MV-4-11 (cell line): ENCODE measurements around the gene TXN.
A peak's percentile ranks its signal among the peaks of the same experiment; 100 is the strongest.

Experiments used
- DNase-seq: peaks from one replicate; lab custom pipeline; 2025; lab: John Stamatoyannopoulos, UW

Gene TXN

GRCh38 chr9:110256380-110257096, at the start of gene TXN:
TXN (minus strand) TSS chr9:110256507; CDS start chr9:110256435, 72 bp downstream.
- peak; percentile 92 for DNase-seq

DNA sequence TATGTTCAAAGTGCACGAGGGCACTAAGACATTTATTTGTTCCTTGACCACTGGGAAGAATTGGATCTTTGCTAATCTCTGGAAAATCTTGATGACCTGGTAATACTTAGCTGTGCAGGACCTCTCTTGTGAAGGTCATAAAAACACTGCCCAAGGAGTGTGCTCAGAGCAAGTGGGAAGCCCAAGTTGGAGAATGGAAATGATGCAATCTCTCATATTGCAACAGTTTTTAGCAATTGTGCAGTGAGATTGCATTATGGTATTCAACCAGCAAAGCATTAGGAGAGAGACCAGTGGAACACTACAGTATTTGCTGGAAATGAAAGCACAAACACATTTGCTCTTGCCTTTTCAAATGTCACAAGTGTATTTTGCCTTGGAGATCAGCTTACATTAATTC, 46.8 kb upstream of the TXN start:
- peak; percentile 86 for DNase-seq

DNA sequence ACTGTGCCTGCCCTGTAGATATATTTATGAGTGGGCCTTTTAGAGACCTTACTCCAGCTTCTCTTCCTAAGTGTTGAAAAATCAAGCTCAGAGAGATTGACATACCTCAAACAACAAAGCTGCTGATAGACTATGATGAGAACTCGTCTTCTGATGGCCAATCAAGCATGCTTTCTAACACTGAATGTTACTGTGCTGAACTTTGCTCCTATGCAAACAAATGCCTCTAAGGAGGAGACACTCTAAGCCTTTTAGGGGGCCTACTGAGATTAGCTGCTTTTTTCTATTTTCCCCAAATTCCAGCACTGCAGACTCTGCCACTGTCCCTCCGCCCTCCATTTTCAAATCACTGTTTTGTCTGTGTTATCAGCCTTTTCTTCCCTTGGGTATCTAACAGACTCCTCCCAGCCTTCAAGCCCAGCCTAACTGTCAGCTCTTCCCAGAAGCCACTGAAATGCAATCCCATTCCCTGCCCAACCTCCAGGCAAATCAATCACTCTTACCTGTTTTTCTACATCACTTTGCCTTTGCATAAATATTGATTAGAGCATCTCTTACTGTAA, 41.8 kb upstream of the TXN start:
- no peak for DNase-seq

GRCh38 chr9:110293248-110293647, 36.9 kb upstream of the TXN start:
- no peak for DNase-seq

DNA sequence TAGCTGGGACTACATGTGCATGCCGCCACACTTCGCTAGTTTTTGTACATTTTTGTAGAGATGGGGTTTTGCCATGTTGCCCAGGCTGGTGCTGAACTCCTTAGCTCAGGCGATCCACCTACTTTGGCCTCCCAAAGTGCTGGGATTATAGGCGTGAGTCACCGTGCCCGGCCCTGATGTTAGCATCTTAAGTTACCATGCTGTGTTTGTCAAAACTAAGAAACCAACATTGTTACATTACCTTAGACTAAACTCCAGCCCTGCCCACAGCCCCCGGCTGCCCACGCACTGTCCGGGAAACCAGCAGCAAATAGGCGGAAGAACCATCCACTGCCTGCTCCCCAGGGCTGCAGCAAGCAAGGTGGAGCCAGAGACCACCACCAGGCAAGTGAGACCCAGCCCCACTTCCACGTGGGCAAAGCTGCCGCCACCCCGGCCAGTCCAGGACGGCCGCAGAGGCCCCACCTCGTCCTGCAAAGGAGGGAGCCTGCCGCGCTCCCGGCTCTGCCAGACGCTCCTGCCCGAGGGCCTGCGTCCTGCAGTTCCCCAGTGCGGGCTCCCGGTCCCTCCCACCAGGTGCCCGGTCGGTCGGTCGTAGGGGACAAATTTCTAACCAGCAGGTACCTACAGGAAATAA, 35.7 kb upstream of the TXN start:
- DNase-seq: no peak

DNA sequence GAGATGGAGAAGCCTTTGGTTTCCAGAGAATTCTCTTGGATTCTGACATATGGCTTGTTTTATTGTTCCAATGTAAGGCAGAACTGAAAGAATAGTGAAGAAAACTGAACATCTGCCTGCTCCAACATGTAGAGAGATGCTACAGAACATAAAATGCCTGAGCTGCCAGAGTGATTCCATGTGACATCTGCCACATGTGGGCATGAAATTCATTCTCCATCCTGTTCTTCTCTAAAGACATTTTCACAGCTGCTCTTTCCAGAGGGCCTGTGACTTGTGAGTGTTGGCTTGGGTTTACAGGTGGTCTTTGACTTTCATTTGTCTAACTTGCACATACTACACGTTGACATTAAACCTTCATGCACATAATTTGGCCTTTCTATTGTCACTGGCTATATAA, 33.7 kb upstream of the TXN start:
- DNase-seq: no peak

DNA sequence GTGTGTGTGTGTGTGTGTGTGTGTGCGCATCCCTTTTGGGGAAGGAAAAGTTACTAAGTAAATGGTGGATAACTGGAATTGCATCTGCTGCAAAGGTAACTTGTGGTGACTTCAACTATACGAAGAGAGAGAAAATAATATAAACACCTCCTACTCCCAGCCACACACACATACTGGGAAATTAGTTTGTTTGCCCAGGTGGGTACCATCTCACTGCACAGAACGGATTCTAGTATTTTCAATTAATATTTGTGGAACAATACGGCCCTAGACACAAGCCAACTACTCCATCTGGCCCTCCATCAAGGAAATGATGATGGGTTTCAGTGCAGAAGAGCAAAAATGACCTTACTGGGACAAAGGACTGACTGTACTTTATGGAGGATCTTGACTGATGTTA, 32.2 kb upstream of the TXN start:
- DNase-seq: no peak

DNA sequence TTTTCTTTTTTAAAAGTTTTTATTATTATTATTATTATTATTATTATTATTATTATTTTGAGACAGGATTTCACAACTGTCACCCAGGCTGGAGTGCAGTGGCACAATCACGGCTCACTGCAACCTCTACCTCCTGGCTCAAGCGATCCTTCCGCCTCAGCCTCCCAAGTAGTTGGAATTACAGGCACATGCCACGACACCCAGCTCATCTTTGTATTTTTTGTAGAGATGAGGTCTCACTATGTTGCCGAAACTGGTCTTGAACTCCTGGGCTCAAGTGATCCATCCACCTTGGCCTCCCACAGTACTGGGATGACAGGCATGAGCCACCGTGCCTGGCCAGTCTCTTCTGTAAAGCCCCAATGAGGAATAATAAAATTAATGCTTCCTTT, 31.0 kb upstream of the TXN start:
- DNase-seq: no peak

DNA sequence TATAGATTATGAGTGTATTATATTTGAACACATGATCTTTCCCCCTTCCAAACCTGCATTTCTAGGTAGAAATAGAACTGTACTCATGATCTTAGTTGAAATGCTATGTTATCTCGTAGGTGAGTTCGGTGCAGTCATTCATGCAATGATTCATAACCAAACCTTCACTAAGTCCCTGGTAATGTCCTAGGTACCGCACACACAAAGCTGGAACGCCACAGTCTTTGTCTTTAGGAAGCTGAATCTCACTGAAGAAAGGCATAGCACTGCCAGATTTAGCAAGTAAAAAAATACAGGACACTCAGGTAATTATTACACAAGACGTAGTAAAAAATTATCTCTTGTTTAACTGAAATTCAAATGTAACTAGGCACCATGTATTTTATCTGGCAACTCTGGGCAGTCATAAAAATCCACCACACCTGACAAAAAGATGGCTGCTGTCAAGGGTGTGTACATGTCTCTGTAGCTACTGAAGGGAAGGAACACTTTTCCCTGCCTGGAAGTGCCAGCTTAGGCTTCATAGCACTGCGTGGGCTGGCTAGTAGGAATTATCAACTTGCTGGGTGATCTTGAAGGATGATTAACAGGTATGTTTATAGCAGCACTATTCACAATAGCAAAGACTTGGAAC, 28.0 kb upstream of the TXN start:
- no peak for DNase-seq

- DNase-seq: no peak
These were observed 27.4 kb upstream of the TXN start for GRCh38 chr9:110283751-110284150.

GRCh38 chr9:110282739-110283081, 26.4 kb upstream of the TXN start:
- no peak for DNase-seq

DNA sequence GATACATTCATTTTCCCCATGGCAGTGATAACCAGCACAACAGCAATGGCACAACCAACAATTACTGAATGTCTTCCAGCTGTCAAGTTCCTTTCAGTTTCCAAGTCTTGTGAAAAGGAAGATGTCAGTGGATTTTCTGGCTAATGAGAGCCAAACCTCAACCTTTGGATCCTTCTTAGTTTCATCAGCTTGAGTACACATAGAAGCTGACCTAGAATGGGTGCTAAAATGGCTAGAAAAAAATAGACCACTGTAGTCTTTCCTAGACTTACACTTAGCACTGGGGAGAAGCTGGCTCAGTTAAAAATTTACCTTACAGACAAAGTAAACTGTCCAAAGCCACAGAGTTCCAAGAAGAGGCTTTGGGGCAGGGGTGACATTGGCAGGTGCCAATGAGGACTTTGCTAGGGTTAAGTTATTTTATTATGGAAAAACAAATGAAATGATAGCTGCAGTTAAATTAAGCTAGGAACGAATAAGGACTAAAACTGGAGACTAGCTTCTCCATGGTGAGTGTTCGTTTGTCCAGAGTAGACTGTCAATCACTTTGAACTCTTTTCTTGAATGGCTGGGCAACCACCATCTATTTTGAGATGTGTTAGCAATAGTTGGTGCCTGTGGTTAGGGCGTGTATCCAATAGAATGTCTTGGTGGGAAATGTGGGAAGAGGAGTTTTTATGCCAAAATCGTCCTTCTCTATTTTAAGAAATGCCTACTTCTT, 25.9 kb upstream of the TXN start:
- peak; percentile 98 for DNase-seq

- DNase-seq: no peak
These were observed 21.9 kb upstream of the TXN start for GRCh38 chr9:110278080-110278707.

- no peak for DNase-seq
These were observed 20.5 kb upstream of the TXN start for GRCh38 chr9:110276781-110277180.

DNA sequence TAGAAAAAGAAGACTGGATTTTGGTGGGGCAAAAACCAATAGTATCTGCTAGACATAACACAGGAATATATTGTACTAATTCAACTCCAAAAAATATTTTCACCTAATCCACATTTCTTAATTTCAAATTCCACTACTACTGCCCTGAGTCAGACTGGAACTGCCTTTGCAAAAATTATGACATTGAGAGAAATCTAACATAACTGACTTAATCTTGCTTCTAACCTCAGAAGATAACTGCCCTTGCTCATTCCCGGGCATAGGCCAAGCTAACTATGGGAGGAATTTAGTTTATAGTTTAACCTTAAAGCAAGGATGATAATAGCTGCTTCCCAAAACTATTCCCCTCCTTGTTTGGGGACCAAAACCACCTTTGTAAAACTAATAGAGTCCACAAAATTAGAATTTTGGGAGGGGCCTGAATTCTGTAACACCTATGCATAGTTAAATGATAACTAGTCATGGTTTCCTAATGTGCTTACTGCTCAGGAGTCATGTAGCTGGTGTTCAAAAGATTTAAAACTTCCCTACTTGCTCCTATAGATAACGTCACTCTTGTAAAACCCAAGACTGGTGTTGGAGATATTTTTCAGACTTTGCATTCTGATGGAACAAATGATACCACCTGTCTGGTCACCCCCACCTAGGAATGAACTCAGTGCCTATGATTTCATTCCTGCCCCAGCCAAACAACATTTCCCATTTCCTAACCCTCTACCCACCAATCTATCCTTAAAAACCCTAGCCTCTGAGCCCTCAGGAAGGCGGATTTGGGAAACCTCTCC, 14.1 kb upstream of the TXN start:
- no peak for DNase-seq

- DNase-seq: no peak
These were observed 10.5 kb upstream of the TXN start for GRCh38 chr9:110266795-110267194.

DNA sequence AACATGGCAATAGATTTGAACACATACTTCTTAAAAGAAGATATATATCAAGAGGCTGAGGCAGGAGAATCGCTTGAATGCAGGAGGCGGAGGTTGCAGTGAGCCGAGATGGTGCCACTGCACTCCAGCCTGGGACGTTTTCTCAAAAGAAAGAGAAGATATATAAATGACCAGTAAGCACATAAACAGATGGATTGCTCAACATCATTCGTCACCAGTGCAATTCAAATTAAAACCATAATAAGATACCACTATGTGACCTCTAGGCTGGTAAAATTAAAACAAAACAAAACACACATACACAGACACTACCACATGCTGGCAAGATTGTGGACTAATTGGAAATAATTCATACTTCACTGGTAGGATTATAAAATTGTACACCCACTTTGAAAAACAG, 5.3 kb upstream of the TXN start:
- DNase-seq: peak; percentile 9

- DNase-seq: no peak
These were observed 4.6 kb upstream of the TXN start for GRCh38 chr9:110260911-110261310.

GRCh38 chr9:110259566-110259965, 3.3 kb upstream of the TXN start:
- DNase-seq: no peak

DNA sequence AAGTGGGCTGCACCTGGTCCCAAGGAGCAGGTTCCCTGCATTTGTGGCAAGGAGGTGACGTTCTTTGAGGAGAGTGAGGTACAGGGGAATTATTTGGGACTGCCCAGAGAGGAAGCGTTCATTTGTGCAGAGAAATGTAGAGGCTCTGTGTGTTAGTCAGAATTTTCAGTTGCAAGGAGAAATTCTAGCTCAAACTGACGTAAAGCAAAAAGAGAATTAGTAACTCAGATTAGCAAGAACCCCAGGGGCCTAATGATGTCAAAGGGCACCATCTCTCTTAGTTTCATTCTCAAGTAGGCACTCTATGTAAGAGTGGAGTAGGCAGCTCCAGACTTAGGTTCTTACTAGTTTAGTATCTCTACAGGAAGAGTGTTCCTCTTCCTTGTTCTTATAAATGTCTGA, 2.4 kb upstream of the TXN start:
- peak; percentile 14 for DNase-seq

- no peak for DNase-seq
These were observed 1.6 kb upstream of the TXN start for GRCh38 chr9:110257956-110258355.
